ENCODE data around the gene PREX1.
"Not testable (repeated sequence)": the region's sequence is repeated elsewhere in the genome, so short reads cannot be mapped to it uniquely, and the experiment has no call there.

Gene PREX1

DNA sequence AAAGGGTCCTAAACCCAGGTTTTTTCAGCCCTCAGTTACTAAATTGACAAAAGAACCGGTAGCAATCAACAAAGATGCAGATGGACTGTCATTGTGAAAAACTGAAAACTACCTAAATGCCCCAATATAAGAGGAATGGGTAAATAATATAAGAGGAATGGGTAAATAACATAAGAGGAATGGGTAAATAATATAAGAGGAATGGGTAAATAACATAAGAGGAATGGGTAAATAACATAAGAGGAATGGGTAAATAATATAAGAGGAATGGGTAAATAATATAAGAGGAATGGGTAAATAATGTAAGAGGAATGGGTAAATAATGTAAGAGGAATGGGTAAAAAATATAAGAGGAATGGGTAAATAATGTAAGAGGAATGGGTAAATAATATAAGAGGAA lies 15.7 kb downstream of the PREX1 start:
- DNase-seq (ENCODE audit: low read depth in 2 of 2), result not testable (repeated sequence)

GRCh38 chr20:48809673-48810072 lies 18.1 kb downstream of the PREX1 start:
- DNase-seq (ENCODE audit: low read depth in 2 of 2), result no peak

DNA sequence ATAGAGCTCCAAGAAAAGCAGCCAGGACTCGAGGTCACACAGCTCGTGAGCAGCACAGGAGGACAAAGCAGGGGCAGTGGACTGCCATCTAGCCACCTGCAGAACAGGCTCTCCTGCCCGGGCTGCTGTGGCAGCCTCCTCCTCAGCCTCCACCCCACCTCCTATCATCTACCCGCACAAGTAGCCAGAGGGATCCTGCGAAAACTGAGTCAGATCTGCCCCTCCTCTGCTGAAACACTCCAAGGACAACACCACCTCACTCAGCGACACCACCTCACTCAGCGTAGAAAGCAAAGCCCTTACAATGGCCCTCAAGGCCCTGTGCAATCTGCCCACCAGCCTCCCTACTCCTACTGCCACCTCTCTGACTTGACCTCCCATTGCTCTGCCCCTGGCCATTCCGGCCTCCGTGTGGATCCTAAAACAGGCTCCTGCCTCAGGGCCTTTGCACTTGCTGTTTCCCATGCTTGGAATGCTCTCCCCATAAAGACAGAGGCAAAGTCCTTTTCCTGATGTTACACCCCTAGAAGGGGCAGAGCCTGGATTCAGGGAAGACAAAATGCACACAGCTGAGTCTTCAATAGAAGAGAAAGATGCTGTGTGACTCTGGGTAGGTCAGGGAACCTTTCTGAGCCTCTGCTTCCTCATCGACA lies 19.3 kb downstream of the PREX1 start:
- DNase-seq (ENCODE audit: low read depth in 2 of 2), result no peak

DNA sequence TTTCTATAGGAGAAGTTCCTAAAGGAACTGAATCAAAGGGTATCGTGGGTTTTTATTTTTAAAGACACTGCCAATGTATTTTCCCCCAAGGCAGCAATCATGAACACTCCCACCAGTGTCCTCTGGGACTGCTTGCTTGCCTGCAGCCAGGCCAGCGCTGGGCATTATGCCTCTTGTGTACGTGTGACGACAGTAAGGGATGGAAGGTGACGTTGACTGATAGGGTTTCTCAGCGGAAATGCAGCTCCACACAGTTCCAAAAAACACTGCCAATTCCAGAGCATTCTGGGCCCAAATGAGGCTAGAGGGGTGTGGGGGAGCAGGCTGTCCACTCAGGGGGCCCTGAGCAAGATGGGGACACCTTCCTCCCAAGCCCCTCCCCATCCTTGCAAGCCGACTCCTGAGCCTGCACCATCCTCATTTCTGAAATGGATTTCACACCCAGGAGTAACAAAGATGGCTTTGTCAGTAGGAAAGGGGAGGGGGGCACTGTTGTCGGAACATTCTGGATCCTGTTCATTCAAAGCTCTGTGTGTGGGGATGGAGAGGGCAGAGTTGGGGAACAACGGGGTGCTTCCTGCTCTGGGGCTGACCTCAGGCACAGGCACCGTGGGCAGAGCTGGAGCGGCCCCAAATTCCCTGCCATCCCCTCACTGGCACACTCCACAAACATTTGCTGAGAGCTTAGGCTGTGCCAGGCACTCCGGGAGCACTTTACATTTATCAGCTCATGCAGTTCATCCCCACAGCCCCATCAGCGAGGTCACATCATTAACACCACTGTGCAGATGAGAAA lies 20.0 kb downstream of the PREX1 start:
- no peak for DNase-seq (ENCODE audit: low read depth in 2 of 2)

- no peak for DNase-seq (ENCODE audit: low read depth in 2 of 2)
Observed at GRCh38 chr20:48807051-48807450, 20.7 kb downstream of the PREX1 start.

DNA sequence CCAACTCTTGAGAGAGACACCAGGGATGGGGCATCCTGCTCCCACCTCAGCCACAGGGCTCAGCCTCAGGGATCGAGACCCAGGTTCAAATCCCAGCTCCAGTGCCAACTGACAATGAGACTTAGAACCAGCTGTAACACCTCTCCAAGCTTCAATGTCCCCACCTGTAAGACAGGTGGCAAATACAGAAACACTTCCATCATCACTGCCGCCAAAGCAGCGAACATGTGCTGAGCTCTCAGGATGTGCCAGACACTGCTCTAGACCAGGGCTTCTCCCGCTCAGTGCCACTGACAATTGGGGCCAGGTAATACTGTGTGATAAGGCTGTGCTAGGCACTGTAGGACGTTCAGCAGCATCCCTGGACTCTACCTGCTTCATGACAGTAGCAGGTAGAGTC lies 22.1 kb downstream of the PREX1 start:
- no peak for DNase-seq (ENCODE audit: low read depth in 2 of 2)

DNA sequence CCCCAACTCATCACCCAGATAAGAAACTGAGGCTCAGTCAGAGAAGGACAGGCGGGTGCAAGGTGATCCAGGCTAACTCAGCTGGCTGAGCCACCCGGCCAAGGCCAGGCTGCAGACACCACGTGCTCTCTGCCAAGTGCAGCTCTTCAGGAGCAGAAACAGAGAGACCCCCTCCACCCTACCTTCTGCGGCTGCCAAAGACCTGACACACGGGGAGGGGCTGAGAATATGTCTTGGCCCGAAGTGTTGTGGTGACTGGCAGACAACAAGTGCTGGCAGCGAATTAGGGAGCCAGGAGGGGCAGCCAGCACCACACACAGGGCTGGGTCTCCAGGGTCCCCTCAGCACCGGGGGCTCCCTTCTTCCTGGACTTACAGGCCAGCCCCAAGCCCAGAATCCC lies 22.5 kb downstream of the PREX1 start:
- DNase-seq (ENCODE audit: low read depth in 2 of 2), result no peak

GRCh38 chr20:48804300-48804980 lies 23.4 kb downstream of the PREX1 start:
- no peak for DNase-seq (ENCODE audit: low read depth in 2 of 2)

GRCh38 chr20:48803176-48804053 lies 24.4 kb downstream of the PREX1 start:
- no peak for DNase-seq (ENCODE audit: low read depth in 2 of 2)

- DNase-seq (ENCODE audit: low read depth in 2 of 2), result no peak
Observed at GRCh38 chr20:48802647-48803046, 25.2 kb downstream of the PREX1 start.

- DNase-seq (ENCODE audit: low read depth in 2 of 2), result no peak
Observed at GRCh38 chr20:48802216-48802615, 25.6 kb downstream of the PREX1 start.

DNA sequence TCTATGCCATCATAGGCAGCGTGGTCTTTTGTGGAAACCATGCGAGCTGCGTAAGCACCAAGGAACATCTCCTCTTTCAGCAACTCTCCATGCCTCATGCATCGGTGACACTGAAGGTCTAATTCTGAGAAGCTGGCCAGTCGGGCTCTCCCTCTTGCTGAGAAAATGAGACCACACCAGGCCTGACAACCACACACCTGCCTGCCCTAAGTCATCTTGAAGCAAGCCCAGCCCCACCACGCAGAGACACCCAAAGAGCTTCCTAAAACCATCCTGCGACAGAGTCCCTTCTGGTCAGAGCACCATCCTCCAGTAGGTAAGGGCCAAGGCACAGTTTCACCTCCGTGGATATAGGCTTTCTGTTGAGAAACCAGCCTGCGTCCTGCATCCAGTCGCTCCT lies 26.6 kb downstream of the PREX1 start:
- DNase-seq (ENCODE audit: low read depth in 2 of 2), result no peak

- DNase-seq (ENCODE audit: low read depth in 2 of 2), result no peak
Observed at GRCh38 chr20:48800177-48800576, 27.6 kb downstream of the PREX1 start.

DNA sequence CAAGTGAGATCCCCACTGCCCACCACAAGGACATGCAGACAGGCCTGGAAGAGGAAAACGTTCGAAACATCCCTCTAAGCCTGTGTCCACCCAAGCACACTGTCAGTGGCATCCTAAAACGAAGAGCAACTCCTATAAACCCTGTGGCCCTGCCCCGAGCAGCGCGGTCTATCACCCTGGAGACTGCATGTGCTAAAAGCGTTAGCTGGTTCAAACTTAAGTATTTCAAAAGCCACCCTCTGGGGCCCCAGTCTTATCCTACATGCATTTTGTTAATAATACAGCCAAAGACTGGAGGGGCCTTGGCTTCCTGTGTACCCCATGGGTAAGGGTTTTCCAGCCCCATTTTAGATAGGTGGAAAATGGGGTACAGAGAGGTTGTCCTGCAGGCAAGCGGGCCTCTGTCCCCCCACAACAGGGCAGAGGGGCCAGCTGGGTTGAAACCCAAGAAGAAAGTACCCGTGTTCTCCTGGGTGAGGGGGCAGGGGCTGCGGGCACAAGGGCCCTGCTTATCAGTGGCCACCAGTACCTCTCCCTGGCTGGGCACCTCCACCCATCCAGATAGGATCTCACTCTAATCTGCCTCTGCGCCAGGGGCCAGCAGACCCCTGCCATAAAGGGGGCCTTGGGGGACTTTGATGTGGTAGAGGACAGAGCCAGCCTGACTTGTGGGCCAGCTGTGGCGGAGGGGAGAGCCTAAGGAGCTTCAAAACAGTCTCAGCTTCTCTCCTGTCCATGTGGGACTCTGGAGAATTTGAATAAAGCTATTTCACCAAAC lies 28.3 kb downstream of the PREX1 start:
- DNase-seq (ENCODE audit: low read depth in 2 of 2), result no peak

DNA sequence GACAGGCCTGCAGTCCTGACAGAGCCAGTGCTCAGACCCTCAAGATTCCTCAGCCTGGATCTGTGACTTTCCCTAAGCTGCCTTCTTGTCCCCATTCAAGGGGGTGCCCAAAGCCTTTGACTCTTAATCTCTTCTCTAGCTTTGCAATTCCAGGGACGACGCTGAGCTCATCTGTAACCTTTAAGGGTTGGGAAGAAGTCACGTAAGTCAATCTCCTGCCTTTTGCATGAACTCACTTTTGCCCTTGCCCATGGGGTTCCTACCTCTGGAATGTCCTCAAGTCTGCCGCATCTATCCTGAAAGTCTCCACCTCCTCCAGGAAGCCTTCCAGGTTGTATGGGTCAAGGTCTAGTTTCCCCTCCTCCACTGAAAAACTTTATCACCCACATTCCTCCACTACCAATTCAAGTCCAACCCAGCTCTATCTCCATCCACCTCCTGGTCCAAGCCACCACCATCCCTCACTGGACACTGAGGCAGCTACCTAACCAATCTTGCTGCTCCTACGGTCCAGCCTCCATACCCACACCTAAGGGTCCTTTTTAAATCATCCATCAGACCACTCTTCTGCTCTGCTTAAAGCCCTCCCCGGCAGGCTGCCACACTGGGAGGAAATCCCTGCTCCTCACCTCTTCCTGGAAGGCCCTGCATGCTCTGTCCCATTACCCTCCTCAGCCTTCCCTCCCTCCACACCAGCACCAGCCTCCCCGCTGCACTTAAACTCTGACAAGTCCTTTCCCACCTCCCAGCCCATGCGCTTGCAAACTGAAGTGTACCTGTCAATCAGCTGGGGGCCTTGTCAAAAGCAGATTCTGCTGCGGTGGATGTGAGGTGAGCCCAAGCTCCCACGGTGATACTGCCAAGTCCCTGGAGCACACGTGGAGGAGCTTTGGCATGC lies 29.7 kb downstream of the PREX1 start:
- DNase-seq (ENCODE audit: low read depth in 2 of 2), result no peak

- DNase-seq (ENCODE audit: low read depth in 2 of 2), result no peak
Observed at GRCh38 chr20:48797275-48797825, 30.4 kb downstream of the PREX1 start.

DNA sequence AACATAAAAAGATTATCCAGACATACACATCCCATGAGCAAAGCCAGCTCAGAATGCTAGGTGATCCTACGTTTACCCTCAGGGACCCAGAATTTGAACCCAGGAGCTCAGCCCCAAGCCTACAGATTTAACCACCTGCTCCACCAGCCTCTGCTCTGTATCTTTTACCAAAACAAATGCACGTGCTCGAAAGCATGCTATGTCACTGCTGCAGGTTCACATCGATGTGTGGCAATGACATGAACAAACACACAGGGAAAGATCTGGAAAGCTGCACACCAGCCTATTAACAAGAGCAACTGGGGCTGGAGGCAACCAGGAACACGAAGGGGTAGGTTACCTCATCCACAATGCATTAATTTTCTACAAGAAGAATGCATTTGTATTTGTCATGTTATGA lies 32.1 kb downstream of the PREX1 start:
- DNase-seq (ENCODE audit: low read depth in 2 of 2), result no peak

- DNase-seq (ENCODE audit: low read depth in 2 of 2), result no peak
Observed at GRCh38 chr20:48794816-48795457, 32.9 kb downstream of the PREX1 start.

- DNase-seq (ENCODE audit: low read depth in 2 of 2), result no peak
Observed at GRCh38 chr20:48794360-48794759, 33.4 kb downstream of the PREX1 start.
